H1 (cell line): Measurements from ENCODE around the gene NOXO1. TPM values are rescaled to one million over a fixed set of nuclear protein-coding genes. Genes with fewer than 3 reads are reported as not detected.

ENCODE experiments used
- BCL11A ChIP-seq, 2 experiments: IDR thresholded peaks; one replicate each; pipeline ENCODE4 v1.6.1; 2011; ENCODE audit warnings: low read depth in 2 of 2, low read length in 2 of 2, mild to moderate bottlenecking in 2 of 2
- CBX5 ChIP-seq: fragments of 300-800, 300-1000 bp; sonication (generic); IDR thresholded peaks from 2 replicates; pipeline ENCODE4 v1.7.1; 2016; ENCODE audit warnings: antibody characterized with exemption, low read length, low read depth
- EZH2 ChIP-seq: fragments of 200-600 bp; sonication (generic); IDR thresholded peaks from 2 replicates; pipeline ENCODE4 v1.7.1; 2012; ENCODE audit warnings: low read depth, mild to moderate bottlenecking, moderate library complexity, low read length, inconsistent platforms; ENCODE audit not compliant: severe bottlenecking
- GABPA ChIP-seq: IDR thresholded peaks from 2 replicates; pipeline ENCODE4 v1.6.1; 2011; ENCODE audit warnings: mild to moderate bottlenecking, low read length, moderate library complexity, borderline replicate concordance; ENCODE audit not compliant: insufficient read depth
- HDAC6 ChIP-seq: IDR thresholded peaks from one replicate; pipeline ENCODE4 v1.7.1; 2012; ENCODE audit warnings: low read depth, mild to moderate bottlenecking, inconsistent platforms, low read length, moderate library complexity
- JUN ChIP-seq: IDR thresholded peaks from 2 replicates; pipeline ENCODE4 v1.6.1; 2011; ENCODE audit warnings: low read depth, mild to moderate bottlenecking, improper control_type of control experiment, low read length
- KDM5A ChIP-seq: fragments of 200-600 bp; IDR thresholded peaks from 2 replicates; pipeline ENCODE4 v1.7.1; 2012; ENCODE audit warnings: mild to moderate bottlenecking, low read length, inconsistent platforms, mixed read lengths
- RFX5 ChIP-seq: IDR thresholded peaks from 2 replicates; pipeline ENCODE4 v1.6.1; 2011; ENCODE audit warnings: low read depth, low read length, improper control_type of control experiment, borderline replicate concordance
- SAP30 ChIP-seq: fragments of 300-600 bp; sonication (generic); IDR thresholded peaks from 2 replicates; pipeline ENCODE4 v1.7.1; 2012; ENCODE audit warnings: low read length, moderate library complexity, mild to moderate bottlenecking, inconsistent platforms; ENCODE audit not compliant: insufficient read depth, insufficient replicate concordance
- SIRT6 ChIP-seq: IDR thresholded peaks from one replicate; pipeline ENCODE4 v1.7.1; 2012; ENCODE audit warnings: low read length, inconsistent platforms
- TAF1 ChIP-seq: IDR thresholded peaks from 2 replicates; pipeline ENCODE4 v1.6.1; 2011; ENCODE audit warnings: mild to moderate bottlenecking, low read depth, low read length
- polyA plus RNA-seq, 7 experiments: library from polyadenylated mRNA; depleted of rRNA in 3 of 7; stranded (reverse) in 5 of 7; unstranded in 2 of 7; fragments of >200 nt in 5 of 7; fragments of 200-250 nt in 2 of 7; gene quantifications; 1 replicate in 5 of 7; 2 replicates in 1 of 7; 4 replicates in 1 of 7; pipeline versions ENCODE4 v1.2.1 to v1.2.3, GENCODE V29; 2011 to 2013; ENCODE audit warnings: missing spikeins in 2 of 7, mixed read lengths in 2 of 7
- total RNA-seq: library from RNA; stranded (reverse); fragmentation: NEBNext Ultra II Directional; extraction: Animal tissue kit (Norgen Biotek cat#: 25700); gene quantifications from 2 replicates; pipeline ENCODE4 v1.2.1, GENCODE V29; 2021
- TF ChIP-seq, protein P1 (sequence below): IDR thresholded peaks from 2 replicates; pipeline ENCODE4 v1.6.1; 2012; ENCODE audit warnings: inconsistent platforms

The NOXO1 gene
- total and polyA plus RNA-seq, 2 of the 8 experiments (the other 6 are each of a cell fraction or from before 2014, with no cell fraction given) = 1.3 to 2.5 TPM

DNA sequence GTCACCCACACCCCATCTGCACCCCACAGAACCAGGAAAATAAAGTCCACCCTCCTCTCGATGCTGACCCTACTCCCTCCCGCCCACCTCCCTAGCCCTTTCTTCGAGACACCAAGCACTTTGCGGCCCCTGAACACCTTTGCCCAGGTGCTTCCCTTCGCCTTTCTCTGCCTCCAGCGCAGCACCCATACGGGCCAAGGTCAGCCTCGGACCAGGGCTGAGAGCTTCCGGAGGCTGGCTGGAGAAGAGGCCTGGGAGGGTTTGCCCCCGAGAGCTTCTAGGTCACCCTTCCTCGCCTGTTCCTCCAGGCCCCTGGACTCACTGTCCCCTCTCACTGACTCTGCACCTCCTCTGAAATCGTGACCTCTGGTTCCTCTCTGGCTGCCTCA lies 42.8 kb upstream of the NOXO1 start (continued):
- TF ChIP-seq CBX5 (no peak), TAF1 (no peak), EZH2 (no peak), HDAC6 (no peak), GABPA (no peak), JUN (no peak), RFX5 (no peak), BCL11A (IDR thresholded peaks at IDR 0.05; ENCODE audit: low read depth in 2 of 2, low read length in 2 of 2) (no peak), SIRT6 (no peak), SAP30 (no peak), KDM5A (no peak)
- TF ChIP-seq, protein P1, sequence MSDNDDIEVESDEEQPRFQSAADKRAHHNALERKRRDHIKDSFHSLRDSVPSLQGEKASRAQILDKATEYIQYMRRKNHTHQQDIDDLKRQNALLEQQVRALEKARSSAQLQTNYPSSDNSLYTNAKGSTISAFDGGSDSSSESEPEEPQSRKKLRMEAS = no peak
